Central memory CD4-positive, alpha-beta T cell (primary cell): Measurements from ENCODE around the gene ADARB1.

Experiments used
- DNase-seq: peaks from one replicate; pipeline ENCODE4 v3.0.0; 2022

The ADARB1 gene

GRCh38 chr21:45055861-45056260, 18.5 kb upstream of the ADARB1 start:
- DNase-seq, result no peak

GRCh38 chr21:45056296-45056904, 18.0 kb upstream of the ADARB1 start:
- DNase-seq, result no peak

GRCh38 chr21:45056917-45057560, 17.3 kb upstream of the ADARB1 start:
- no peak for DNase-seq

DNA sequence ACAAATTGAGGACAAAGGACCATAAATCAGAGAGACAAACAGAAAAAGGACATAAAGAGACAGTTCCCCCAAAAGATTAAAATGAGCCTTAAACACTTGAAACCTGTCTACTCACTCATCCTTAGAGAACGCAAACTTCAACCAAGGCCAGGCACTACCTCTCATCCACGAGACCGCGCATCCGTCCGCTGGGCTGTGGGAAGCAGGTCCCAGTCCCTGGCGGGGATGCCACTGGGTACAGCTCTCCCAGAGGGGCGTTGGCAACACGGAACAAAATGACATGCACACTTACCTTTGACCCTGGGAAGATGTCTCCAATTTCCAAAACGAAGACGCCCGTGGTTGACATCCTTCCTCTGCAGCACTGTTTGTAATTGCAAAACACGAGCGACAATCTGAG, 16.5 kb upstream of the ADARB1 start:
- DNase-seq, result no peak

GRCh38 chr21:45059121-45059520, 15.3 kb upstream of the ADARB1 start:
- no peak for DNase-seq

DNA sequence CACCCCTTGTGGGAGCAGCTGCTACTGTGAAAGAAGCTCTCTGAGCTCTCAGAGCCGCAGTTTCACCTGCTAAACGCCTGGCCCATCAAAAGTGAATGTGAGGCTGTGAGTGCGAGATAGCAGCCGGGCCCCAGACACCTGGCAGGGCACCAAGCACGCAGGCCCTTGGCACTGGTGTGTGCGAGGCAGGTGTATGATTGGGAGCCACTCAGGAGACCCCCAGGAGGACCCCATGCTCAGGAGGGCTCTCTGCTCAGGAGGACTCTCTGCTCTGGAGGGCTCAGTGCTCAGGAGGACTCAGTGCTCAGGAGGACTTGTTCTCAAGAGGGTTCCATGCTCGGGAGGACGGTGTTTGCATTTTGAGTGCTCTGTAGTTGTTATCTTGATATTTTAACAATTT, 14.3 kb upstream of the ADARB1 start:
- no peak for DNase-seq

GRCh38 chr21:45060675-45061311, 13.6 kb upstream of the ADARB1 start:
- DNase-seq, result no peak

- no peak for DNase-seq
Measured at GRCh38 chr21:45064091-45064490, 10.3 kb upstream of the ADARB1 start.

DNA sequence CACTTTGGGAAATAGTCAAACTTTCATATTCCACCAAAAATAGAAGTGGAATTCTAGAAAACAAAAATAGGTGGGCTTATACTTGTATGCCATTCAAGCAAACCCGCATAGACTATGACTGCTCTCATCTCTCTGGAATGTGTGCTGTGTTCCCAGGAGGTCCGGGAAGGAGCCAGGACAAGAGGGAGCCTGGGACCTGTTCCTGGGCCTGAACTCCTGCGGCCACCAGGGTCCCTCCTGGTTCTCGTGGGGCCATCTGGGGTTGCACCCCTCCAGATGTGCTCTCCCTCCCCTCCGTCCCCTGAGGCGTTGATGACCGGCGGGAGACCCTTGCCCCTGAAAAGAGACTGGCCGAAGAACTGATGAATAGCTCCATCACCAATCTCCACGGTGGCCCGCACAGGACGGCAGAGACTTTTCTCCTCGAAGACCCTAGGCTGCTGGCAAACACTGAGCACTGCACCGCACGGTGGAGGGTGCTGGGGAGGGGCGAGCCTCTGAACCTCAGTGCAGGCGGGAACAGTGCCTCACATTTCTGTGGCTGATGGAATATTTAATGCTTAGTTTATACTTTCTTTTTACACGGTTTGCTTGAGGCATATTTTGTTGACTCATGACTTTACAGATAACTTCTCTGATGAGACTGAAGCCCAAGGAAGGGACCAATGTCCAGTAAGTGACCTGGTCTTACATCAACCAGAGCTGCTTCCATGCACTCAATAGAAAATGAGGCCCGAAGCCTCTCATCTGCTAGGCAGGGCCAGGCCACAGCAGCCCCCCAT, 9.6 kb upstream of the ADARB1 start:
- DNase-seq, result no peak

DNA sequence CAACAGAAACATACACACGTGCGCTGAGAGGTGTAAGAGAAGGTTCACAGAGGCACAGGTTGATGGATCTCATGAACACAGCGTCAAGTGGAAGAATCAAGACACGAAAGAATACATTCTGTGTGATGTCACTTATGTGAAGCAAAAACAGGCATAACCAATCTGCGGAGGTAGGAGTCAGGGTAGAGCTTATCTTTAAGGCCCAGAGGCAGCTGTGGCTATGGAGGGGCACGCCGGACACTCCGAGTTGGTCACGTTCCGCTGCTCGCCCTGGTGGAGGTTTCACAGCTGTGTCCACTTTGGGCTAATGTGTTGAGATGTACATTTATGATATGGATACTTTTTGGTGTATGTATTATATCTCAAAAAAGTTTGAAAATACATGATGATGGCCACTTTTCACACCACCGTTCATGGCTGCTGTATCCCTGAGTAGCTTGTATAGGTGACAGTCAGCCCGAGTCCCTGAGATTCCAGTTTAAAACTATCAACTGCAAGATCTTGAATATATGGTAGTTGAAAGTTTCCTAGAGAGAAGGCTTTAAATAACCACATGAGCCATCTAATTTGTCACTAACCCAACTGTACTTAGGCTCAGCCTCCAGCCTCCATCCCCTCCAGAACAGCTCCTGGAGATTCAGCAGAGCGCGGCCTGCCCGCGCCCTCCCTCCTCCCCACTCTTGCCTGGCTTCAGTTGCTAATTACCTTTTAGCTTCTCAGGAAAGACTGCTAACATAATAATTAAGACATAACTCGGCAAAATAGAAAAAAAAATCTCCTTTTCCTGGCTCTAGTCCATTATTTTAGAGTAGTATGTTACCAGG, 6.7 kb upstream of the ADARB1 start:
- DNase-seq, result no peak

GRCh38 chr21:45069085-45069484, 5.3 kb upstream of the ADARB1 start:
- DNase-seq, result no peak

GRCh38 chr21:45069711-45070110, 4.7 kb upstream of the ADARB1 start:
- no peak for DNase-seq

DNA sequence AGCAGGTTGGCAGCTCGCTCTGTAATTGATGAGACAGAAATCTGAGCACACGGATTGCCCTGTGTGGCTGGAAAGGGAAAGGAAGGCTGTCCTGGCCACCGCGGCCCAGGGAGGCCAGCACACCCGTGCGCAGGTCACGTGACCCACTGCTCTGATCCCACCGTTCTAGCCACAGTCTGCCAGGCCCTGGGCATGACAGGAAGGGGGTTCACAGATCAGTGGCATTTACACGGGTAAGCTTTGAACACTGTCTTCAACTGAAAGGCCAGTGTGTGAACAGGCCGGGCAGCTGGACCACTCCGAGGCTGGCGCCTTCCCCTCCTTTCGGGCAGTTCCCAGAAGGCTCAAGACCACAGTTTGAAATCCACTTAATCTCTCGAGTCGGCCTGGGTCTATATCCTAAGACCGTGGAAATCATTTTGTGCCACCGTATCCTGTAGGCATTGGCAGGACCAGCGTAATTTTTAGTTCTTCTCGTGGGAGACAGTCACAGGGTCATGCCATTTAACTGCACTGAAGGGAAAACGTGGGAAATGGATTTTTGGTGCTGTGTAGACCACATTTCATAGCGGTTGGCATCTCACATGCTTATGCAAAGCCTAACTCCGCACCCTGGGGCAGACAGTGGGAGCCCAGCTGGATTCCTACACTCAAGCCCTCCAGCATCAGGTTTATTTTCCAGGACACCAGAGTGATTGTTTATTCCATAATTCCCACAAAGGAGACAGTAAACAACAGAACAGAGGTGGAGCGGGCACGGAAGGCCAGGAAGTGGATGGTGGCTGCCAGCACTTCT, 3.1 kb upstream of the ADARB1 start:
- no peak for DNase-seq

DNA sequence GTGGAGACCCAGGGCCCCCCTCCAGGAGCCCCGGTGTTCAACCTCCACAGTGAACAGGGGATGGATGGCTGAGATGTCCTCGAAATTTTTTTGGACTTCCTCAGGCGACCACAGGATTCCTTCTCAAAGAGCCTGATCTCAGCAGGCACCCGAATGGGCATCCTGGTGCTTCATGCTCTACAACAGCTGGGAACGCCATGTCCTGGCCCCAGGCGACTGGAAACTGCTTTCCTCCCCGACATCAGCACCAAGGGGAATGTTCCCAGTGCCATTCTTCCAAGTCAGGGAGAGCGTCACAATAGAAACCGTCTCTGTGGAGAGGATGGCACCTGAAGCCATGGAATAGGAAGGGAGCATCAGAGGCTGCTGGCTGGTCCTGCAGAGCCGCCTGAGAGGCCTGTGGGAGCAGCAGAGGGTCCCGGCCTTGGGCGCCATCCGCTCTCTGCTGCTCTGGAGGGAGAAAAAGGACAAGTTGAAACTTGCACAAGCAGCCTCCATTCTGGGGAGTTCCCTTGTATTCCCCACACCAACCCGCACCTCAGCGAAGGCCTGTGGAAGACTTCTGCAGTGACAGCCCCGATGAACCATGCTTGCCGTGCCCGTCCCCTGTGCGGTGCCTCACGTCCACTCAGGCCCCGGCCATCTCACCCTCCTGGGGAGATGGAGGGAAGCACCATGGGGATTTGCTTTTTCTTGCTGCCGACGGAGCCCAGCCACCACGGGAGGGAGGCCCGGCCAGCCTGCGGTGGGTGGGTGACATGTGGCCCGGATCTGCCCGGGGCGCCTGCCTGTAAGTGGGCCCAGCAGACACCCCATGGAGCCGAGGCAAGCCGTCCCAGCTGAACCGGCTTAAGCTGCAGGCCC, 2.3 kb upstream of the ADARB1 start:
- DNase-seq, result no peak

DNA sequence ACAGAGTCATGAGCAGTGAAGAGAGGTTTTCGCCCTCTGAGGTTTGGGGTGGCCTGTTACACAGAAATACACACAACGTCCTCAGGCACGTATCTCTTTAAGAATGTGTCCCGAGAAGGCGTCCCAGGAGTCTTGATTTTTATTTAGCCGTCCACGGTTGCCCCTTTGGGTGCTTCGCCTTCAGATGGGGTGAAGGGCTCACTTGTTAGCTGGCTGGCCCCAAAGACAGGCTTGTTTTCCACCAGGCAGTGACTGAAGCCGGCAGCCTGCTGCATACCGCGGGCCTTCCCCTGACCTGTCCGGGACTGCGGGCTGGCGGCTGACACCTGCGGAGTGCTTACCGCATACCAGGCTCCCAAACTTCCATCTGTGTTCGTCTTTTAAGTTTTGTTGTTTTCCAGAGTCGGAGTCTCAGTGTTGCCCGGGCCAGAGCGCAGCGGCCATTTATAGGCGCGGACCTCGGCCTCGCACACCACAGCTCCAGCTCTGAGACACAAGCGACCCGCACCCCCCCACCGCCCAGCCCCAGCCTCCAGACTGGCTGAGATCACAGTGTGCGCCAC, 1.6 kb upstream of the ADARB1 start:
- no peak for DNase-seq

- DNase-seq, result no peak
Measured at GRCh38 chr21:45073301-45074047, 906 bp upstream of the ADARB1 start.

DNA sequence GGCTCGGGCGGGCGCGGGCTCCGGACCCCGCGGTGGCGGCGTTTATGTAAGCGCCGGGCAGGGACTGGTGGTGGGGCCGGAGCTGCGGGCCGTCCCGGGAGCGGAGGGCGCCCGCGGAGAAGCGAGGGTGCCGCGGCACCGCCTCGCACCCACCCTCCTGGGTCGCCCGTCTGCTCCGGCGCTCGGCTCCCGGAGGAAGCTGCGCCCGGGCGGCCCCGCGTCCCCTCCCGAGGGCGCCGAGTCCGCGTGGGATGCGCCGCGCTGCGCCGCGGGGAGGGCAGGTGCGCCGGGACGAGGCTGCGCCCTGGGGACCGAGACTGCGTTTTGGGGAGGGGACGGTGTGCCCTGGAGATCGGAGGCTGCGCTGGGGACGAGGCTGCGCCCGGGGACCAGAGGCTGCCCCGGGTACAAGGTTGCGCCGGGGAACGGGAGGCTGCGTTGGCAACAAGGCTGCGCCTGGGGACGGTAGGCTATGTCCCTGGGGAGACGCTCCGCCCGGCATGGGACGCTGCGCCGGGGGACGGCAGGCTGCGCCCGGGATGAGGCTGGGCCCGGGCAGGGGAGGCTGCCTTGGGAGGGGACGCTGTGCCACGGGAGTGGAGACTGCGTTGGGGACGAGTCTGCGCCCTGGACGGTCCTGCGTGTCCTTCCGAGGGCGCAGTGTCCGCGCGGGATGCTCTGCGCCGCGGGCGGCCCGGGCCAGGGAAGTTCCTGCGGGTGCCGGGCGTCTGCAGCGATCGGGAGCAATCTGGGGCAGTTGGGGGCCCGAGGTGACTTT, 627 bp downstream of the ADARB1 start:
- no peak for DNase-seq

DNA sequence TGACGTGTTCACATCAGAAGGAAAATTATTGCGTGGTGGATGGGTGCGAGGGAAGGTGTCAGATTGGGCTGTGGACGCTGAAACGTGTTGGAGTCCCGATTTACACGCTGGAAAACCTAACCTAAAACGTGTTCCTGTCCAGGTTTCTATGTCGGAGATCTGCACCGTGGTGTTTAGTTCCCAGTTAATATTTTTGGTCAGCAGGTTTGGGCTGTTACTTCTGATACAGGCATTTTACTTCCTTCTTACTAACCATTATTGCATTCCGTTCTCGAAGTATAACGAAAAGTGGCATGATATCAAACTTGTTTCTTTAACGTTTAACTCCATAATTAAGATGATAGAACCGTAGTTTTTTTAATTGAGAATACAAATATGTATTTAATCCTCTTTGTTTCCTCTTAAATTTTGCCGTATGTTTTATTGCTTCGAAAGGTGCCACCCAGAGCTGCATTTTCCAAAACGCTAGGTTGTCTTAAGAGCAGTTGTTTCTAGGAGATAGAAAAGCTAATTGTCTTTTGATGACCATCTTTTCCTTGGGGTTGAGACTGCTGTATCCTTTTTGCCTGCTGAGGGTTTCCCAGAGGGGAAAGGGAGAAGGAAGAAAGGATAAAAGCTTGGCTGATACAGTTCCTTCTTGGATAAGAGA, 1.3 kb downstream of the ADARB1 start:
- no peak for DNase-seq
